Upper lobe of left lung (tissue), 4 donors: ENCODE measurements around the gene TMTC2.

Experiments used
- CTCF ChIP-seq, 6 experiments: fragments of 450-650 bp in 4 of 6; fragments of 200-600 bp in 2 of 6; sonication (generic) in 2 of 6; IDR thresholded peaks; one replicate each; pipeline ENCODE4 v1.5.1; 2016 to 2019; ENCODE audit warnings: antibody characterized with exemption in 6 of 6
- EP300 ChIP-seq, 4 donors: sonication (generic); formaldehyde crosslinking; IDR thresholded peaks; one replicate each; pipeline ENCODE4 v1.5.1; 2017; ENCODE audit warnings: antibody characterized with exemption in 4 of 4, control low read depth in 2 of 4
- POLR2A ChIP-seq, 4 donors: fragments of 450-650 bp; IDR thresholded peaks; one replicate each; pipeline ENCODE4 v1.5.1; 2016 to 2017; ENCODE audit warnings: antibody characterized with exemption in 4 of 4, mild to moderate bottlenecking in 2 of 4
- POLR2AphosphoS5 ChIP-seq, 2 donors: sonication (generic); formaldehyde crosslinking; IDR thresholded peaks; one replicate each; pipeline ENCODE4 v1.5.1; 2017; ENCODE audit warnings: antibody characterized with exemption in 2 of 2

- TF ChIP-seq CTCF (IDR thresholded peaks at IDR 0.05) = no peak
- no peak for TF ChIP-seq POLR2AphosphoS5 (IDR thresholded peaks at IDR 0.05)
- no peak for TF ChIP-seq POLR2A (IDR thresholded peaks at IDR 0.05)
- TF ChIP-seq EP300 (IDR thresholded peaks at IDR 0.05) = no peak
Measured at GRCh38 chr12:82745807-82746206, 59.1 kb downstream of the TMTC2 start.
